Neural cell (in vitro differentiated cells): ENCODE results near the gene AKT1. TPM values are rescaled to one million over a fixed set of nuclear protein-coding genes. Genes with fewer than 3 reads are reported as not detected.
"Not testable (repeated sequence)": the region's sequence is repeated elsewhere in the genome, so short reads cannot be mapped to it uniquely, and the experiment has no call there.

ENCODE experiments used
- H2AFZ ChIP-seq: fragments of 200-600, 300-800 bp; sonication (generic), shearing (Covaris generic); 2 replicates; pipeline ENCODE4 v1.6.0; 2014; ENCODE audit warnings: low read depth, mild to moderate bottlenecking, antibody characterized with exemption, low read length, moderate library complexity
- H3F3A ChIP-seq: fragments of 200-600 bp; shearing (Covaris generic); 2 replicates; pipeline ENCODE4 v1.6.1; 2016; ENCODE audit warnings: mild to moderate bottlenecking, moderate library complexity, mixed read lengths, antibody characterized with exemption, low read length; ENCODE audit not compliant: insufficient read depth, poor library complexity, severe bottlenecking
- H3K27ac ChIP-seq: fragments of 200-600, 300-800 bp; sonication (generic), shearing (Covaris generic); 2 replicates; pipeline ENCODE4 v1.5.1; 2014; ENCODE audit warnings: mild to moderate bottlenecking, low read length, moderate library complexity
- H3K27me3 ChIP-seq: fragments of 300-800, 200-600 bp; sonication (generic), shearing (Covaris generic); 2 replicates; pipeline ENCODE4 v1.6.0; 2014; ENCODE audit warnings: mild to moderate bottlenecking, low read depth, low read length, moderate library complexity; ENCODE audit not compliant: insufficient read depth
- H3K36me3 ChIP-seq: fragments of 300-800, 200-600 bp; sonication (generic), shearing (Covaris generic); 2 replicates; pipeline ENCODE4 v1.5.1; 2014; ENCODE audit warnings: mild to moderate bottlenecking, antibody characterized with exemption, low read length, moderate library complexity; ENCODE audit not compliant: insufficient read depth
- H3K4me2 ChIP-seq: fragments of 300-800, 200-600 bp; sonication (generic), shearing (Covaris generic); 2 replicates; pipeline ENCODE4 v1.6.0; 2014; ENCODE audit warnings: mild to moderate bottlenecking, low read length
- H3K4me3 ChIP-seq: fragments of 300-800, 200-600 bp; sonication (generic), shearing (Covaris generic); 2 replicates; pipeline ENCODE4 v1.5.1; 2014; ENCODE audit warnings: mild to moderate bottlenecking, low read length, moderate library complexity
- H3K79me2 ChIP-seq: fragments of 200-600 bp; shearing (Covaris generic); replicated peaks from 2 replicates; pipeline ENCODE4 v1.6.0; 2014; ENCODE audit warnings: mild to moderate bottlenecking, low read length, moderate library complexity; ENCODE audit not compliant: insufficient read depth
- H3K9ac ChIP-seq: fragments of 300-800, 200-600 bp; sonication (generic), shearing (Covaris generic); 2 replicates; pipeline ENCODE4 v1.6.1; 2016; ENCODE audit warnings: mild to moderate bottlenecking, low read length, mixed read lengths
- H3K9me2 ChIP-seq: fragments of 200-600 bp; shearing (Covaris generic); 2 replicates; pipeline ENCODE4 v1.6.1; 2016; ENCODE audit warnings: mild to moderate bottlenecking, low read length, mixed read lengths; ENCODE audit not compliant: insufficient read depth
- H3K9me3 ChIP-seq: fragments of 200-600, 300-800 bp; sonication (generic), shearing (Covaris generic); 2 replicates; pipeline ENCODE4 v1.6.1; 2016; ENCODE audit warnings: mild to moderate bottlenecking, mixed run types, low read length, moderate library complexity, mixed read lengths
- H4K20me1 ChIP-seq: fragments of 200-600 bp; shearing (Covaris generic); 2 replicates; pipeline ENCODE4 v1.6.1; 2016; ENCODE audit warnings: mild to moderate bottlenecking, mixed run types; ENCODE audit not compliant: insufficient read depth
- EP300 ChIP-seq: fragments of 450-650 bp; conservative IDR thresholded peaks from 2 replicates; pipeline ENCODE4 v1.6.1; 2014; ENCODE audit warnings: antibody characterized with exemption, mild to moderate bottlenecking, moderate library complexity; ENCODE audit not compliant: poor library complexity, severe bottlenecking
- EZH2 ChIP-seq: fragments of 200-600, 300-800 bp; shearing (Covaris generic), sonication (generic); IDR thresholded peaks from 2 replicates; pipeline ENCODE4 v1.6.1; 2014; ENCODE audit warnings: antibody characterized with exemption, low read length, borderline replicate concordance, mild to moderate bottlenecking; ENCODE audit not compliant: insufficient read depth, poor library complexity, severe bottlenecking
- MXI1 ChIP-seq: fragments of 450-650 bp; conservative IDR thresholded peaks from 2 replicates; pipeline ENCODE4 v1.6.1; 2014; ENCODE audit warnings: antibody characterized with exemption, mild to moderate bottlenecking; ENCODE audit not compliant: poor library complexity, severe bottlenecking
- POLR2AphosphoS5 ChIP-seq: IDR thresholded peaks from 2 replicates; pipeline ENCODE4 v1.6.1; 2012
- RAD21 ChIP-seq: fragments of 450-650 bp; conservative IDR thresholded peaks from 2 replicates; pipeline ENCODE4 v1.6.1; 2014; ENCODE audit warnings: antibody characterized with exemption, mild to moderate bottlenecking, moderate library complexity
- SMC3 ChIP-seq: fragments of 450-650 bp; conservative IDR thresholded peaks from 2 replicates; pipeline ENCODE4 v1.6.1; 2014; ENCODE audit warnings: antibody characterized with exemption, mild to moderate bottlenecking, moderate library complexity; ENCODE audit not compliant: poor library complexity
- TAF1 ChIP-seq: IDR thresholded peaks from 2 replicates; pipeline ENCODE4 v1.6.1; 2012; ENCODE audit warnings: low read depth
- polyA plus RNA-seq: library from polyadenylated mRNA; depleted of rRNA; stranded (reverse); fragments of >200 nt; gene quantifications from 2 replicates; pipeline ENCODE4 v1.2.3, GENCODE V29; 2014
- TF ChIP-seq, protein P1 (sequence below): IDR thresholded peaks from 2 replicates; pipeline ENCODE4 v1.6.1; 2012; ENCODE audit warnings: borderline replicate concordance
- TF ChIP-seq, protein P2 (sequence below): fragments of 450-650 bp; IDR thresholded peaks from 2 replicates; pipeline ENCODE4 v1.5.1; 2014; ENCODE audit warnings: antibody characterized with exemption, mild to moderate bottlenecking, moderate library complexity; ENCODE audit not compliant: poor library complexity, severe bottlenecking

AKT1 gene
- polyA plus RNA-seq, 1 donor from 2014 or later = 159 TPM

DNA sequence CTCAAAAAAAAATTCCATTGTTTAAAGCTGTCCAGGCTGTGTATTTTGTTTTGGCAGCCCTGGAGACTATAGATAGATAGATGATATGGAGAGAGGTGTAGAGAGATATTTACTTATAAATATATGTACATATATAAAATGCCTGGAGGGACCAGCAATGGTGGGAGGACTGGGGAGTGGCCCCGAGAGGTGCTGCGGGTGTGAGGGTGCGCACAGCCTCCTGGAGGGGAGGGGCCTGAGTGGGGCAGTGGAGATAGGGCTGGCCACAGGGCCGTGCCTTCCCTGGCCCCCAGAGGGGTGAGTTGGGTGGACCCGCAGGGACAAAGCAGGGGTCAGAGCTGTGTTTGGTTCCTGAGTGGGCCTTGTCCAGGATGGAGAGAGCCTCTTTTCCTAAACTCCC is 65.1 kb downstream of the AKT1 start:
- H3K4me2 ChIP-seq = no peak overlapping the region
- no peaks in the 10 kb centered on the region for H3K36me3 ChIP-seq
- H3K9ac ChIP-seq = no peak overlapping the region
- no peaks in the 10 kb centered on the region for H3K9me2 ChIP-seq
- no peaks in the 10 kb centered on the region for H3F3A ChIP-seq
- H3K27me3 ChIP-seq = no peaks in the 10 kb centered on the region
- no peak overlapping the region for H2AFZ ChIP-seq
- TF ChIP-seq MXI1 (no peak), RAD21 (no peak), TAF1 (no peak), EP300 (no peak), EZH2 (no peak), SMC3 (no peak), POLR2AphosphoS5 (no peak)
- TF ChIP-seq, protein P1, sequence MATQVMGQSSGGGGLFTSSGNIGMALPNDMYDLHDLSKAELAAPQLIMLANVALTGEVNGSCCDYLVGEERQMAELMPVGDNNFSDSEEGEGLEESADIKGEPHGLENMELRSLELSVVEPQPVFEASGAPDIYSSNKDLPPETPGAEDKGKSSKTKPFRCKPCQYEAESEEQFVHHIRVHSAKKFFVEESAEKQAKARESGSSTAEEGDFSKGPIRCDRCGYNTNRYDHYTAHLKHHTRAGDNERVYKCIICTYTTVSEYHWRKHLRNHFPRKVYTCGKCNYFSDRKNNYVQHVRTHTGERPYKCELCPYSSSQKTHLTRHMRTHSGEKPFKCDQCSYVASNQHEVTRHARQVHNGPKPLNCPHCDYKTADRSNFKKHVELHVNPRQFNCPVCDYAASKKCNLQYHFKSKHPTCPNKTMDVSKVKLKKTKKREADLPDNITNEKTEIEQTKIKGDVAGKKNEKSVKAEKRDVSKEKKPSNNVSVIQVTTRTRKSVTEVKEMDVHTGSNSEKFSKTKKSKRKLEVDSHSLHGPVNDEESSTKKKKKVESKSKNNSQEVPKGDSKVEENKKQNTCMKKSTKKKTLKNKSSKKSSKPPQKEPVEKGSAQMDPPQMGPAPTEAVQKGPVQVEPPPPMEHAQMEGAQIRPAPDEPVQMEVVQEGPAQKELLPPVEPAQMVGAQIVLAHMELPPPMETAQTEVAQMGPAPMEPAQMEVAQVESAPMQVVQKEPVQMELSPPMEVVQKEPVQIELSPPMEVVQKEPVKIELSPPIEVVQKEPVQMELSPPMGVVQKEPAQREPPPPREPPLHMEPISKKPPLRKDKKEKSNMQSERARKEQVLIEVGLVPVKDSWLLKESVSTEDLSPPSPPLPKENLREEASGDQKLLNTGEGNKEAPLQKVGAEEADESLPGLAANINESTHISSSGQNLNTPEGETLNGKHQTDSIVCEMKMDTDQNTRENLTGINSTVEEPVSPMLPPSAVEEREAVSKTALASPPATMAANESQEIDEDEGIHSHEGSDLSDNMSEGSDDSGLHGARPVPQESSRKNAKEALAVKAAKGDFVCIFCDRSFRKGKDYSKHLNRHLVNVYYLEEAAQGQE = no peak
- TF ChIP-seq, protein P2, sequence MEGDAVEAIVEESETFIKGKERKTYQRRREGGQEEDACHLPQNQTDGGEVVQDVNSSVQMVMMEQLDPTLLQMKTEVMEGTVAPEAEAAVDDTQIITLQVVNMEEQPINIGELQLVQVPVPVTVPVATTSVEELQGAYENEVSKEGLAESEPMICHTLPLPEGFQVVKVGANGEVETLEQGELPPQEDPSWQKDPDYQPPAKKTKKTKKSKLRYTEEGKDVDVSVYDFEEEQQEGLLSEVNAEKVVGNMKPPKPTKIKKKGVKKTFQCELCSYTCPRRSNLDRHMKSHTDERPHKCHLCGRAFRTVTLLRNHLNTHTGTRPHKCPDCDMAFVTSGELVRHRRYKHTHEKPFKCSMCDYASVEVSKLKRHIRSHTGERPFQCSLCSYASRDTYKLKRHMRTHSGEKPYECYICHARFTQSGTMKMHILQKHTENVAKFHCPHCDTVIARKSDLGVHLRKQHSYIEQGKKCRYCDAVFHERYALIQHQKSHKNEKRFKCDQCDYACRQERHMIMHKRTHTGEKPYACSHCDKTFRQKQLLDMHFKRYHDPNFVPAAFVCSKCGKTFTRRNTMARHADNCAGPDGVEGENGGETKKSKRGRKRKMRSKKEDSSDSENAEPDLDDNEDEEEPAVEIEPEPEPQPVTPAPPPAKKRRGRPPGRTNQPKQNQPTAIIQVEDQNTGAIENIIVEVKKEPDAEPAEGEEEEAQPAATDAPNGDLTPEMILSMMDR = no peak
- H4K20me1 ChIP-seq = no peaks in the 10 kb centered on the region
- H3K79me2 ChIP-seq = no peaks in the 10 kb centered on the region
- no peak overlapping the region for H3K27ac ChIP-seq
- no peak overlapping the region for H3K4me3 ChIP-seq
- no peaks in the 10 kb centered on the region for H3K9me3 ChIP-seq

DNA sequence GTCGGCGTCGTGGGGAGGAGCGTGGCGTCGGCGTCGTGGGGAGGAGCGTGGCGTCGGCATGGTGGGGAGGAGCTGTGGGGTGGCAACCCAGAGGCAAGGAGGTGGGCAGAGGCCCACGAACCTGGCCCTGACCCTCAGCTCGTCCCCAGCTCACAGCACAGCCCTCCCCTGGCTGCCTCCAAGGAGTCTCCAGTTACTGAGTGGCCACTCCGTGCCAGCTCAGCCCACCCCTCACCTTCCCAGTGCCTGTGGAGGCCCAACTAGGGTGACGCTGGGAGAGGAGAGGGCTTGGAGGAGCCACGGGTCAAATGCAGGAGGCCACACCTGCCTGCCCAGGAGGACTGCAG is 65.7 kb downstream of the AKT1 start:
- Histone ChIP-seq H3K9me3 (no peaks in the 10 kb centered on the region), H3K9ac (no peak overlapping the region), H3K79me2 (no peaks in the 10 kb centered on the region), H3K27ac (no peak overlapping the region), H3K4me2 (no peak overlapping the region), H2AFZ (no peak overlapping the region), H3K36me3 (no peaks in the 10 kb centered on the region), H4K20me1 (no peaks in the 10 kb centered on the region), H3K9me2 (no peaks in the 10 kb centered on the region), H3K4me3 (no peak overlapping the region), H3F3A (no peaks in the 10 kb centered on the region), H3K27me3 (no peaks in the 10 kb centered on the region)
- TF ChIP-seq SMC3 (no peak), RAD21 (no peak), EP300 (no peak), MXI1 (no peak), EZH2 (no peak), POLR2AphosphoS5 (no peak)
- TF ChIP-seq, protein P1 = no peak

DNA sequence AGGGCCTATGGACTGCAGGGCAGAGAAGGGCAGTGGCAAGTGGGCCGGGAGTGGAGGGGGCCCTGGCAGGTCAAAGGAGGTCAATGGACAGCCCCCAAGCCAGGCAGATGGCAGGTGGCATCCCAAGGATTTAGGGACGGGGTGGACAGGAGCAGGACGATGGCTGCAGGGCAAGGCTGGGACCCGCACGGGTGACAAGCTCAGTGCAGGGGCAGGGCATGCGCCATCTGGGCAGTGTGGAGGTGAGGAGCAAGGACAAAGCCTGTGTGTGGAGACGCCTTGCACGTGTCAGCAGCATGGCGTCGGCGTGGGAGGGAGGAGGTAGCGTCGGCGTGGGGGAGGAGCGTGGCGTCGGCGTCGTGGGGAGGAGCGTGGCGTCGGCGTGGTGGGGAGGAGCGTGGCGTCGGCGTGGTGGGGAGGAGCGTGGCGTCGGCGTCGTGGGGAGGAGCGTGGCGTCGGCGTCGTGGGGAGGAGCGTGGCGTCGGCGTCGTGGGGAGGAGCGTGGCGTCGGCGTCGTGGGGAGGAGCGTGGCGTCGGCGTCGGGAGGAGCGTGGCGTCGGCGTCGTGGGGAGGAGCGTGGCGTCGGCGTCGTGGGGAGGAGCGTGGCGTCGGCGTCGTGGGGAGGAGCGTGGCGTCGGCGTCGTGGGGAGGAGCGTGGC is 66.2 kb downstream of the AKT1 start:
- not testable (repeated sequence) for H3F3A ChIP-seq, H3K4me3 ChIP-seq, H3K4me2 ChIP-seq, H3K27ac ChIP-seq, H4K20me1 ChIP-seq, H3K9ac ChIP-seq, H3K27me3 ChIP-seq, H2AFZ ChIP-seq, H3K9me3 ChIP-seq, H3K9me2 ChIP-seq, H3K36me3 ChIP-seq, H3K79me2 ChIP-seq
